KOPT-K1 (cell line): ENCODE measurements around the gene SPIRE2.
"Not testable (repeated sequence)": the region's sequence is repeated elsewhere in the genome, so short reads cannot be mapped to it uniquely, and the experiment has no call there.

Source experiments
- H3K27ac ChIP-seq: fragments of 200-600 bp; sonication (generic); 2 replicates; pipeline ENCODE4 v1.5.1; 2016; ENCODE audit warnings: antibody characterized with exemption, mild to moderate bottlenecking, low read depth, low read length; ENCODE audit not compliant: poor library complexity, severe bottlenecking
- H3K36me3 ChIP-seq: fragments of 200-600 bp; sonication (generic); 2 replicates; pipeline ENCODE4 v1.5.1; 2017; ENCODE audit warnings: antibody characterized with exemption, mild to moderate bottlenecking, low read length, moderate library complexity; ENCODE audit not compliant: insufficient read depth
- H3K9me3 ChIP-seq: fragments of 200-600 bp; sonication (generic); 2 replicates; pipeline ENCODE4 v1.5.1; 2017; ENCODE audit warnings: antibody characterized with exemption, low read length, mild to moderate bottlenecking; ENCODE audit not compliant: insufficient read depth, poor library complexity, severe bottlenecking

SPIRE2 gene

DNA sequence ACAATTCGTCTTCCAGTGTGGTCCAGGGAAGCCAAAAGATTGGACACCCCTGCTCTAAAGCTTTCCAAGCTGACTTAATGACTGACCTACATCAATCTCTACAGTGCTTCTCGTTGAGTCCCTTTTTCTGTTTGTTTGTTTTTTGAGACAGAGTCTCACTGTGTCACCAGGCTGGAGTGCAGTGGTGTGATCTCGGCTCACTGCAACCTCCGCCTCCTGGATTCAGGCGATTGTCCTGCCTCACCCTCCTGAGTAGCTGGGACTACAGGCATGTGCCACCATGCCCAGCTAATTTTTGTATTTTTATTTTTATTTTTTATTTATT lies 4.5 kb upstream of the SPIRE2 start:
- not testable (repeated sequence) for H3K27ac ChIP-seq, H3K9me3 ChIP-seq, H3K36me3 ChIP-seq

DNA sequence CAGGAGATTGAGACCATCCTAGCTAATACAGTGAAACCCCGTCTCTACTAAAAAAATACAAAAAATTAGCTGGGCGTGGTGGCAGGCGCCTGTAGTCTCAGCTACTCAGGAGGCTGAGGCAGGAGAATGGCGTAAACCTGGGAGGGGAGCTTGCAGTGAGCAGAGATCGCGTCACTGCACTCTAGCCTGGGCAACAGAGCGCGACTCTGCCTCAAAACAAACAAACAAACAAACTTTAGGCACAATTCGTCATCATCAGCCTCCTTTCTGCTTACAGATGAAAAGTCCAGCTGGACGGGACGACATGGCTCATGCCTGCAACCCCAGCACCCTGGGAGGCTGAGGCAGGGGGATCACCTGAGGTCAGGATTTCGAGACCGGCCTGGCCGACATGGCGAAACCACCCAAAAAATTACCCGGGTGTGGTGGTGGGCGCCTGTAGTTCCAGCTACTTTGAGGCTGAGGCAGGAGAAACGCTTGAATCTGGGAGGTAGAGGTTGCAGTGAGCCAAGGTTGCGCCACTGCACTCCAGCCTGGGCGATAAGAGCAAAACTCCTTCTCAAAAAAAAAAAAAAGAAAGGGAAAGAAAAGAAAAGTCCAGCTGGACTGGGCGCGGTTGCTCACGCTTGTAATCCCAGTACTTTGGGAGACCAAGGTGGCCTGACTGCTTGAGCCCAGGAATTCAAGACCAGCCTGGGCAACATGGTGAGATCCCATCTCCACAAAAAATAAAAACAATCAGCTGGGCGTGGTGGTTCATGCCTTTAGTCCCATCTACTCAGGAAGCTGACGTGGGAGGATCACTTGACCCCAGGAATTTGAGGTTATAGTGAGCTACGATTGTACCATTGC lies 1.5 kb upstream of the SPIRE2 start:
- Histone ChIP-seq H3K27ac (no peak overlapping the region), H3K36me3 (no peaks in the 10 kb centered on the region), H3K9me3 (no peaks in the 10 kb centered on the region)

DNA sequence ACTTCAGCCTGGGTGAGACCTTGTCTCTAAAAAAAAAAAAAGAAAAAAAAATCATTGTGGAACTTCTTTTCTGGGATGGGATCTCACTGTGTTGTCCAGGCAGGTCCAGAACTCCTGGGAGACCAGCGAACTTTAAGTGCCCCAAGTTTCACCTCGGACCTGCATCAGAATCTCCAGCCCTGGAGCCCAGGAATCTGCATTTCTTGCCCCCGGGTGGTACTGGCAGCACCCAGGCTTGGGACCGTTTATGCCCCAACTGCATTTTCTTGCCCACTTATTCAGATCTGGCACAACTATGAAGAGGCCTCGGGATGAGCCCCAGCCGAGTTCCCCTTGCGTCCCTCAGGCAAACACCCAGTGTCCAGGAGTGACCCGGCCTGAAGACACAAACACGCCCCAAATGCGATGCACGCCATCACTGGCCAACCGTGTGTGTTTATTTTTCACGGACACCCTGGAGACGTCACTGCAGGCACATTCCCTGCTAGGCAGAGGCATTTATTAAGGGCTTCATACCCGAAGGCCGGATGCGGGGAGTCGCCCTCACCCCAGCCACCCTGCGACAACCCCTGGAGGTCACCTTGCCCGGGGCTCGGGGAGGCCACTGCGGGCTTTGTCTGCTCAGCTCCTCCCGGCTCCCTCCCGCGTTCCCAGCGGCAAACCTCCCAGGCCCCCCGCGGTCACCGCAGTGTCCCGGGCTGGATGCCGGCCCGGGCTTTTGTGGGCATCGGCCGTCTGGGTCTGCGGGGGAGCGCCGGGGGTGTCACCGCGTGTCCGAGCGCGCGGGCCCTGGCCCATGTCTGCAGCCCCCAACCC lies 684 bp upstream of the SPIRE2 start:
- H3K9me3 ChIP-seq: no peaks in the 10 kb centered on the region
- H3K36me3 ChIP-seq: no peaks in the 10 kb centered on the region
- no peak overlapping the region for H3K27ac ChIP-seq

DNA sequence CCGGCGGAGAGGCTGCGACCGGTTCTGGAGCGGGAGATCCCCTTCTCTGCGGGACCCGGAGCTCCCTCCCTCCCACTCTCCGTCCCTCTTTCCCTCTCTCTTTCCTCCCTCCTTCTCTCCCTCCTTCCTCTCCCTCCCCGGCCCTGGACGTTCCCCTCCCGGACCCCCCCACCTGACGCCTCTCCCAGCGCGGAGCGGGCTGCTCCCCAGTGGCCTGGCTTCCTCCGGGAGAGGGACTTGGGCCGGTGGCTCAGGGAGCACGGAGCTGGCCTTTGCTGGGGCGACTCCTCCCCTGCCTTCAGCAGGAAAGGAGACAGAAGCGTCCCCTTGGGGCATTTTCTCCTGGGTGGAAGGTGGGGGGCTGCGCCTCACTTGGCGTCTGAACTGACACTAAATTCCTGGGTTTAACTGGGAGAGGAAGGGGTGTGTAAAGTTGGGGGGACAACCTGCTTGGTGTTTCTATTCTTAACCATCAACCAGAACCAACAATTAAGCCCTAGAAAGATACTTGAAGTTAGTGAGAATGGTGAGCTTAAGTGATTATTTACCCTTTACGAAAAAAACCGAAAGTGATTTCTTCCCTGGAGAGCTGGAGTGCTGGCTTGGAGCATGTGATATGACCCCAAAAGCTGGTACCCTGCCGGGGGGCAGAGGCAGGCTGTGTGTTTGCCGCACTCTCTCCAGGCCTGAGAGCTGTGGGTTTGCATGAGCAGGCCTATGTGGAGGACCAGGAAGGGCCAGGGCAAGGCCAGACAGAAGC lies 775 bp downstream of the SPIRE2 start:
- Histone ChIP-seq H3K27ac (no peak overlapping the region), H3K9me3 (peaks cover 7% of the 10 kb centered on the region)

DNA sequence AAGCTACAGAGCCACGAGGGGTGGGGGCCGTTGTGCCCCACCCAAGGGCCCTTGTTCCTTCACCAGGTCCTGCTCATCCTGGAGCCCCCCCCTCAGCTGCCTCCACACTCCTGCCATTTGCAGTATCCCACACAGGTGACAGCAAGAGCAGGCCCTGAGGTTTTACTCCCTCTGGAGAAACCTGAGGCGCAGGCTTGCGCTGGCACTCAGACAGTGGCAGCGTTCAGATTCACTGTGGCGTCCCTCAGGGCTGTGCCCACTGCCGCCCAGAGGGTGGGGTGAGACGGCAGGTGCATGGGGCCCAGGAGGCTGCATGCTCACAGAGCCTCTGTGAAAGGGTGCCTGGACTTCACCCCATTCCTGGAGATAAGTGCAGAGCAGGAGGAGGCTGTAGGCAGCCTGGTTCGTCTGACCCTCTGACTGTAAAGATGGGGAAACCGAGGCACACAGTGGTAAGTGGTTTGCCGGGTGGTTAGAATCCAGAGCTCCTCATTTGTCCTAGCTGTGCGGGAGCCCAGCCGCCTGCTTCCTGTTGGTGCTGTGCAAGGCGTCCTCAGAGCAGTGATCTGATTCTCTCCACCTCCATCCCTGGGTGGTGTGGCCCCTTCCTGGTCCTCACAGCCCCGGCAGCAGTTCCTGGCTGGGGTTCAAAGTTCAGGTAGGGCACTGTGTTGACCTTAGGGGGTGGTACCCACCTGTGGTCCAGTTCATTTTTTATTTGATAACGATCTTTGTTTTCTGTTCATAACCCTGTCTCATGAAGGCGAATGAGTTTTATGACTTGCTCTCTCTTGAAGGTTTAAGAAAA lies 1.6 kb downstream of the SPIRE2 start:
- H3K36me3 ChIP-seq: no peaks in the 10 kb centered on the region
- no peak overlapping the region for H3K27ac ChIP-seq
- peaks cover 15% of the 10 kb centered on the region for H3K9me3 ChIP-seq

More for the DNA sequence above, 775 bp downstream of the SPIRE2 start:
- H3K36me3 ChIP-seq: no peaks in the 10 kb centered on the region

DNA sequence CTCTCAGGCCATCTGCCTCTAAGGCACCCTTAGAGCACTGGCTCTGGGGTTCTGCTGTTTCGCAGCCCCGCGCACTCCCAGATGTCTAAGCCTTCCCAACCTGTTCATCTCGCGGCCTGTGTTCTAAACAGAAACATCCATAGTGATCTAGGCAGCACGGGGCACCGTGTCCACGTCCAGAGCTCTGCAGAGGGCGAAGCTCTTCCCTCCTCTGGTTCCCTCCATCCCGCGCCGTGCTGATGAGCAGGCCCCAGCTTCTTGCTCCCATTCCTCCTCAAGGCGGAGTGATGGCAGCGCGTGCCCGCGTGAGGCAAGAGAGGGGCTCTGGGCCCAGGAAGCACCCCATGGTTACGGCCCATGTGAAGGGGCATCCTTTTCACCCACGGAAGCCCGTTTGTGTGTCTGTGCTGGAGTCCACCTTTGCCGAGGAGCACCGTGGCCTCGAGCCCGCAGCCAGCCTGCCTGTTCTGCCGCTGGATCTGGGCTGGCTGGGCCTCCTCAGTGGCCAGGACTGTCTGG lies 3.6 kb downstream of the SPIRE2 start:
- Histone ChIP-seq H3K9me3 (peaks cover 20% of the 10 kb centered on the region), H3K27ac (no peak overlapping the region), H3K36me3 (no peaks in the 10 kb centered on the region)

DNA sequence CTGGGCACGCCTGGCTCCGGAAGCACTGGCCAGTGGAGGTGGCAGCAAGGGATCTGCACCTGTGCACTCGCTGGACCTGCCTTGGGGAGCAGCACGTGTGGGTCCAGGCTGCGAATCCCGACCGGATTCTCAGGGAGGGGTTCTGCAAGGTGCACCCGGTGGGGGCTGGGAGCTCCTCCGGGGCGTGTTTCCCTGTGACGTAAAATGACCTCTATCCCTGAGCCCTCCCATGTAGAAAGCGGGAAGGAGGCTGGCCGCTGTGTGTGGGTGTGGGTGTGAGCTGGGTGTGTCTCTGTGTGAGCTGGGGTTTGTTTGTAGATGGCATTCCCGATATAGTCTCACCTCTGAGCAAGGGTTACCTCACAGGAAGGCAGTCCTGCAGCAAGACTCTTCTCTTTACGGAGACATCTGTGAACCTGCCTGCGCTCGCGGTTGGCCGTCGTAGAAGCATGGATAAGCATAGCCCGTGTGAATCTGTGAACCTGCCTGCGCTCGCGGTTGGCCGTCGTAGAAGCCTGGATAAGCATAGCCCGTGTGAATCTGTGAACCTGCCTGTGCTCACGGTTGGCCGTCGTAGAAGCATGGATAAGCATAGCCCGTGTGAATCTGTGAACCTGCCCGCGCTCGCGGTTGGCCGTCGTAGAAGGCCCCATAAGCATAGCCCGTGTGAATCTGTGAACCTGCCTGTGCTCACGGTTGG lies 5.5 kb downstream of the SPIRE2 start:
- peaks cover 20% of the 10 kb centered on the region for H3K9me3 ChIP-seq
- H3K36me3 ChIP-seq, H3K27ac ChIP-seq: not testable (repeated sequence)

DNA sequence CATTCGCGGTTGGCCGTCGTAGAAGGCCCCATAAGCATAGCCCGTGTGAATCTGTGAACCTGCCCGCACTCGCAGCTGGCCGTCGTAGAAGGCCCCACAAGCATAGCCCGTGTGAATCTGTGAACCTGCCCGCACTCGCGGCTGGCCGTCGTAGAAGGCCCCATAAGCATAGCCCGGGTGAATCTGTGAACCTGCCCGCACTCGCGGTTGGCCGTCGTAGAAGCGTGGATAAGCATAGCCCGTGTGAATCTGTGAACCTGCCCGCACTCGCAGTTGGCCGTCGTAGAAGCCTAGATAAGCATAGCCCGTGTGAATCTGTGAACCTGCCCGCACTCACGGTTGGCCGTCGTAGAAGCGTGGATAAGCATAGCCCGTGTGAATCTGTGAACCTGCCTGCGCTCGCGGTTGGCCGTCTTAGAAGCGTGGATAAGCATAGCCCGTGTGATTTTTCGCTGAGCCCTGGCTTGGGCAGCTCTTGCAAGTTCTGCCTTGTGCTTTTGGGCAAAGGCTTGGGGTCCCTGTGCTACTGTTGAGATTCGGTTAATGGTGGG lies 6.6 kb downstream of the SPIRE2 start:
- not testable (repeated sequence) for H3K36me3 ChIP-seq, H3K27ac ChIP-seq
- H3K9me3 ChIP-seq: peaks cover 20% of the 10 kb centered on the region

DNA sequence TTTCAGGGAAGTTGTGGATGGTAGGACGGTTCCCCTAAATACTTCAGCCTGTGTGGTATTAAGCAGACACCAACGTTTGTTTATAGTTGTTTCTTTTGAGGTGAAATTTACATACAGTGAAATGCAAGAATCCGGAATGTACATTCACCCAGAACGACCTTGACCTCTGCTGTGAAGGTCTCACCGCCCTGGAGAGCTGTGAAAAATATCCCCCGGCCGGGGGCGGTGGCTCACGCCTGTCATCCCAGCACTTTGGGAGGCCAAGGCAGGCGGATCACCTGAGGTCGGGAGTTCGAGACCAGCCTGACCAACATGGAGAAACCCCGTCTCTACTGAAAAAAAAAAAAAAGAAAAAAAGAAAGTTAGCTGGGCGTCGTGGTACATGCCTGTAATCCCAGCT lies 8.2 kb downstream of the SPIRE2 start:
- not testable (repeated sequence) for H3K36me3 ChIP-seq, H3K27ac ChIP-seq
- H3K9me3 ChIP-seq: peaks cover 20% of the 10 kb centered on the region

DNA sequence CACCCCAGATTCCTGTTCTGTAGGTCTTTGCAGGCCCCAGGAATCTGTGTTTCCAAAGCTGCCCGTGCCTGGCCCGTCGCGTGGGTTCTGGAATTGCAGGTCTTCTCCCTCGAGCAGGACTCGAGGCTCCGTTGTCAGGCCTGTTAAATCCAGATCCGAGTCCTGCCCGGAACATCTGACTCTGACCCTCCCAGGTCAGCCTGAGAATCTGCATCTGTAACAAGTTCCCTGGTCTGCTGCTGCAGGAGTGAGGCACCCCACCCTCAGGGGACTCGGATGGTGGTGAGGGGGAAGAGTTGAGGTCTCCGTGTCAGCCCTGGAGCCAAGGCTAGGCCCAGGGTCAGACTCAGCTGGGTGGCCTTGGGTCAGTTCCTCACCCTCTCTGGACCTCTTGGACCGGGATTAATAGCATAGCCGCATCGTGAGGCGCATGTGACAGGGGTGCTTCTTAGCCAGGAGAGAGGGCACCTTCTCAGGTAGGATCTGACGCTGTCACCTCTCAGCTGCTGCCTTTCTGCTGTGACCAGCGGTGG lies 8.8 kb downstream of the SPIRE2 start:
- Histone ChIP-seq H3K27ac (no peak overlapping the region), H3K9me3 (peaks cover 20% of the 10 kb centered on the region), H3K36me3 (no peaks in the 10 kb centered on the region)

DNA sequence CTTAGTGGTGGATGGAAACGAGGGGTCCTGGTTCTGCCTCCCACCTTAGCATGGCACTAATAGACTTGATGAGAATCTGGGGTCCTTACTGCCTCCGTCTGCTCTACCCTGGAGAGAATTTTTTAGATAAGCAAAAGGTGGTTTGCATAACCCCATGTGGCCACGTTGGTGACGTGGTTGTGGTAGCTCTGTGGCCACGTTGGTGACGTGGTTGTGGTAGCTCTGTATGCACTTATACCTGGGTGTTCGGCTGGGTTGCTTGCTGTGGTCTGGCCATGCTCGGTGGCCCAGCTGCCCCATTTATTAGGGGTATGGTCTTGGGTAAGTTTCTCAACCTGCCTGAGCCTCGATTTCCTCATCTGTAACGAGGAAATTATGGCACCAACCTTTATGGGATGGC lies 13.0 kb downstream of the SPIRE2 start:
- no peaks in the 10 kb centered on the region for H3K9me3 ChIP-seq
- H3K36me3 ChIP-seq: no peaks in the 10 kb centered on the region
- no peak overlapping the region for H3K27ac ChIP-seq

DNA sequence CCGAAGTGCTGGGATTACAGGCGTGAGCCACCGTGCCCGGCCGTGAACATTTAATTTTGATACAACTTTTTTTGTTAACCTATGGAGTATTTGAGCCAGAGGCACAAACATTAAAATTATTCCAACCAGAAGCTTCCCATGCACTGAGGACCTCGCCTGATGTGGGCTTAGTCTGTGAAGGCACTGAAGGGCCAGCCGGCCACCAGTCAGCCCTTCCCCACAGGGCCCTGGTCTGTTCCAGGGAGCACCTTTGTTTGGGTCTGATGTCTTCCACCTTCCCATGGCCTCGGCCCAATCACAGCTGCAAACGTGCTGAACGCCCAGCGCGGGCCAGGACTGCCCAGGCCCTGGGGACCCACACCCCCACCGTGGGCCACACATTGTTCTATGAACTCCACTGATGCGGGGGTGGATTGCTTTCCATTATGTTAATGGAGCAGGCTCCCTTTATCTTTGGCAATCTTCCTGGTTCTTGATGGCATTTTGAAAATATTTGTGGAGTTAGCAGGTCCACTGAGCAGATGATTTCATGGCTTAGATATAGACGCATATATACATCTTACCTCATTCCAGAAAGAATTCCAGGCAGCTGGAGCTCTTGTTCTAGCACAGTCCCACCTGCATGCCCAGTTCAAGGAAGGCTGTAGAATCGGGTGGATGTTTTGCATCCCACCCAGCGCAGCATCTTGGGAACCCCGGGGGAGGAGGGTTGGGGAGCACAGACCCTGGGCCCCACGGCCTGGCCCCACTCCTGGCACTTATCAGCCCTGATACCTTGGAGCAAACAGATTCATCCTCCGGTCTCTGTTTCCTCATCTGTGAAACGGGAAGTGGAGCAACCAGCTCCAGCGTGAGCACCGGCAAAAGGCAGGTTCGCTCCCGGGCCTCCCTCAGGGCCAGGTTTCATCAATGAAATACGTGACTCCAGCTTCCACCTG lies 14.5 kb downstream of the SPIRE2 start:
- Histone ChIP-seq H3K27ac (no peak overlapping the region), H3K9me3 (no peaks in the 10 kb centered on the region), H3K36me3 (no peaks in the 10 kb centered on the region)
